Endothelial cell (in vitro differentiated cells): ENCODE measurements around the gene OPA3. TPM values are rescaled to one million over a fixed set of nuclear protein-coding genes. Genes with fewer than 3 reads are reported as not detected.

ENCODE experiments used
- DNase-seq: peaks from one replicate; pipeline ENCODE4 v3.0.0; 2021; ENCODE audit warnings: low spot score
- H3K27ac Mint-ChIP-seq: one replicate; pipeline ENCODE4 v1.8.0; 2021; ENCODE audit warnings: mixed read lengths, inconsistent platforms; ENCODE audit not compliant: unreplicated experiment
- H3K27me3 Mint-ChIP-seq: one replicate; pipeline ENCODE4 v1.8.0; 2021; ENCODE audit warnings: mild to moderate bottlenecking, moderate library complexity, mixed read lengths, inconsistent platforms; ENCODE audit not compliant: unreplicated experiment
- H3K36me3 Mint-ChIP-seq: one replicate; pipeline ENCODE4 v1.8.0; 2021; ENCODE audit warnings: mild to moderate bottlenecking, low read depth, mixed read lengths, inconsistent platforms; ENCODE audit not compliant: unreplicated experiment
- H3K4me1 Mint-ChIP-seq: one replicate; pipeline ENCODE4 v1.8.0; 2021; ENCODE audit warnings: mild to moderate bottlenecking, mixed read lengths, inconsistent platforms; ENCODE audit not compliant: unreplicated experiment
- H3K4me3 Mint-ChIP-seq: one replicate; pipeline ENCODE4 v1.8.0; 2021; ENCODE audit warnings: mild to moderate bottlenecking, mixed read lengths, inconsistent platforms; ENCODE audit not compliant: unreplicated experiment
- H3K9me3 Mint-ChIP-seq: one replicate; pipeline ENCODE4 v1.8.0; 2021; ENCODE audit warnings: mixed read lengths, inconsistent platforms; ENCODE audit not compliant: unreplicated experiment
- CTCF ChIP-seq: fragments of 200-600 bp; sonication (generic); IDR thresholded peaks from one replicate; pipeline ENCODE4 v1.5.0; 2021; ENCODE audit warnings: antibody characterized with exemption; ENCODE audit not compliant: unreplicated experiment
- total RNA-seq: library from RNA; stranded (reverse); fragmentation: NEBNext Ultra II Directional; extraction: Animal tissue kit (Norgen Biotek cat#: 25700); gene quantifications from one replicate; pipeline ENCODE4 v1.2.1, GENCODE V29; 2021; ENCODE audit not compliant: unreplicated experiment

OPA3 gene
- total RNA-seq, 1 donor from 2014 or later = 13.4 TPM

GRCh38 chr19:45505996-45506245, 78.7 kb downstream of the OPA3 start:
- H3K27me3 Mint-ChIP-seq = peaks cover 18% of the 10 kb centered on the region
- no peak for TF ChIP-seq CTCF
- peaks cover 12% of the 10 kb centered on the region for H3K36me3 Mint-ChIP-seq
- DNase-seq = no peak
- H3K4me3 Mint-ChIP-seq = peak overlapping the region; percentile 80
- peak overlapping the region; percentile 72 for H3K27ac Mint-ChIP-seq
- no peaks in the 10 kb centered on the region for H3K9me3 Mint-ChIP-seq
- H3K4me1 Mint-ChIP-seq = peaks cover 15% of the 10 kb centered on the region

- DNase-seq = no peak
- peaks cover 9% of the 10 kb centered on the region for H3K36me3 Mint-ChIP-seq
- peaks cover 18% of the 10 kb centered on the region for H3K27me3 Mint-ChIP-seq
- H3K4me3 Mint-ChIP-seq = peak overlapping the region; percentile 80
- no peak for TF ChIP-seq CTCF
- H3K27ac Mint-ChIP-seq = peak overlapping the region; percentile 72
- H3K9me3 Mint-ChIP-seq = no peaks in the 10 kb centered on the region
- peaks cover 11% of the 10 kb centered on the region for H3K4me1 Mint-ChIP-seq
Observed at GRCh38 chr19:45505151-45505995, 79.2 kb downstream of the OPA3 start.

GRCh38 chr19:45503909-45504308, 80.7 kb downstream of the OPA3 start:
- Mint-ChIP-seq H3K9me3 (no peaks in the 10 kb centered on the region), H3K27me3 (peaks cover 16% of the 10 kb centered on the region), H3K27ac (no peak overlapping the region), H3K4me1 (peaks cover 5% of the 10 kb centered on the region), H3K4me3 (no peak overlapping the region), H3K36me3 (peaks cover 5% of the 10 kb centered on the region)
- TF ChIP-seq CTCF = no peak
- DNase-seq = no peak

- Mint-ChIP-seq H3K4me3 (no peak overlapping the region), H3K4me1 (peaks cover 13% of the 10 kb centered on the region), H3K36me3 (peaks cover 4% of the 10 kb centered on the region), H3K27ac (no peak overlapping the region), H3K27me3 (peaks cover 24% of the 10 kb centered on the region), H3K9me3 (no peaks in the 10 kb centered on the region)
- no peak for DNase-seq
- TF ChIP-seq CTCF = no peak
Observed at GRCh38 chr19:45502111-45502510, 82.5 kb downstream of the OPA3 start.

GRCh38 chr19:45501730-45502014, 82.9 kb downstream of the OPA3 start:
- Mint-ChIP-seq H3K9me3 (no peaks in the 10 kb centered on the region), H3K4me3 (no peak overlapping the region), H3K36me3 (peaks cover 4% of the 10 kb centered on the region), H3K4me1 (peaks cover 15% of the 10 kb centered on the region), H3K27me3 (peaks cover 26% of the 10 kb centered on the region), H3K27ac (no peak overlapping the region)
- DNase-seq = no peak
- no peak for TF ChIP-seq CTCF
